ENCODE measurements around the gene OGDHL.
"Not testable (repeated sequence)": the region's sequence is repeated elsewhere in the genome, so short reads cannot be mapped to it uniquely, and the experiment has no call there.

The OGDHL gene

GRCh38 chr10:49775014-49775413 lies 12.9 kb upstream of the OGDHL start:
- H3K27ac ChIP-seq = no peak overlapping the region
- TF ChIP-seq CTCF (IDR thresholded peaks at IDR 0.05) = no peak
- no peak overlapping the region for H2AFZ ChIP-seq
- H3K4me1 ChIP-seq = no peaks in the 10 kb centered on the region
- no peaks in the 10 kb centered on the region for H3K79me2 ChIP-seq
- no peaks in the 10 kb centered on the region for H3K9me3 ChIP-seq (ENCODE audit: control insufficient read depth, low read length)
- H3K27me3 ChIP-seq (ENCODE audit: control insufficient read depth, insufficient read depth, low read length) = no peaks in the 10 kb centered on the region
- H3K9ac ChIP-seq = no peak overlapping the region
- no peaks in the 10 kb centered on the region for H3K36me3 ChIP-seq (ENCODE audit: control insufficient read depth, insufficient read depth, low read length)
- H3K4me2 ChIP-seq (ENCODE audit: low read length) = no peak overlapping the region
- H3K4me3 ChIP-seq (ENCODE audit: low read depth, low read length) = no peak overlapping the region

- H3K4me1 ChIP-seq; H3K9me3 ChIP-seq (ENCODE audit: control insufficient read depth, low read length); H3K4me2 ChIP-seq (ENCODE audit: low read length); H3K27me3 ChIP-seq (ENCODE audit: control insufficient read depth, insufficient read depth, low read length); H3K79me2 ChIP-seq; H3K27ac ChIP-seq; H3K4me3 ChIP-seq (ENCODE audit: low read depth, low read length); H2AFZ ChIP-seq; H3K9ac ChIP-seq; H3K36me3 ChIP-seq (ENCODE audit: control insufficient read depth, insufficient read depth, low read length): not testable (repeated sequence)
These were observed 10.8 kb upstream of the OGDHL start for GRCh38 chr10:49772944-49773343.

GRCh38 chr10:49771046-49771445 lies 8.9 kb upstream of the OGDHL start:
- H3K4me1 ChIP-seq; H3K9ac ChIP-seq; H3K4me3 ChIP-seq (ENCODE audit: low read depth, low read length); H3K27ac ChIP-seq; H3K27me3 ChIP-seq (ENCODE audit: control insufficient read depth, insufficient read depth, low read length); H3K36me3 ChIP-seq (ENCODE audit: control insufficient read depth, insufficient read depth, low read length); H3K4me2 ChIP-seq (ENCODE audit: low read length); H3K79me2 ChIP-seq; H3K9me3 ChIP-seq (ENCODE audit: control insufficient read depth, low read length): not testable (repeated sequence)
- peak overlapping the region; percentile 61 for H2AFZ ChIP-seq

GRCh38 chr10:49769692-49770091 lies 7.6 kb upstream of the OGDHL start:
- Histone ChIP-seq H3K79me2 (no peaks in the 10 kb centered on the region), H3K4me3 (ENCODE audit: low read depth, low read length) (no peak overlapping the region), H3K27me3 (ENCODE audit: control insufficient read depth, insufficient read depth, low read length) (no peaks in the 10 kb centered on the region)

GRCh38 chr10:49768731-49769130 lies 6.6 kb upstream of the OGDHL start:
- Histone ChIP-seq H3K36me3 (ENCODE audit: control insufficient read depth, insufficient read depth, low read length) (no peaks in the 10 kb centered on the region), H3K4me1 (no peaks in the 10 kb centered on the region), H3K27ac (no peak overlapping the region), H3K79me2 (no peaks in the 10 kb centered on the region), H2AFZ (peak overlapping the region; percentile 31), H3K9ac (no peak overlapping the region), H3K4me3 (ENCODE audit: low read depth, low read length) (no peak overlapping the region), H3K4me2 (ENCODE audit: low read length) (no peak overlapping the region), H3K9me3 (ENCODE audit: control insufficient read depth, low read length) (no peaks in the 10 kb centered on the region), H3K27me3 (ENCODE audit: control insufficient read depth, insufficient read depth, low read length) (no peaks in the 10 kb centered on the region)
- no peak for TF ChIP-seq CTCF (IDR thresholded peaks at IDR 0.05)

More at GRCh38 chr10:49769692-49770091, 7.6 kb upstream of the OGDHL start:
- no peak overlapping the region for H3K27ac ChIP-seq
- no peak overlapping the region for H2AFZ ChIP-seq
- TF ChIP-seq CTCF (IDR thresholded peaks at IDR 0.05) = no peak
- H3K9ac ChIP-seq = no peak overlapping the region
- H3K4me2 ChIP-seq (ENCODE audit: low read length) = no peak overlapping the region
- no peaks in the 10 kb centered on the region for H3K4me1 ChIP-seq
- no peaks in the 10 kb centered on the region for H3K36me3 ChIP-seq (ENCODE audit: control insufficient read depth, insufficient read depth, low read length)
- no peaks in the 10 kb centered on the region for H3K9me3 ChIP-seq (ENCODE audit: control insufficient read depth, low read length)

GRCh38 chr10:49768329-49768728 lies 6.2 kb upstream of the OGDHL start:
- TF ChIP-seq CTCF (IDR thresholded peaks at IDR 0.05) = no peak
- Histone ChIP-seq H3K79me2 (no peaks in the 10 kb centered on the region), H3K4me2 (ENCODE audit: low read length) (no peak overlapping the region), H3K4me1 (no peaks in the 10 kb centered on the region), H3K9me3 (ENCODE audit: control insufficient read depth, low read length) (no peaks in the 10 kb centered on the region), H3K36me3 (ENCODE audit: control insufficient read depth, insufficient read depth, low read length) (no peaks in the 10 kb centered on the region), H3K27me3 (ENCODE audit: control insufficient read depth, insufficient read depth, low read length) (no peaks in the 10 kb centered on the region), H3K27ac (no peak overlapping the region), H3K4me3 (ENCODE audit: low read depth, low read length) (no peak overlapping the region), H3K9ac (no peak overlapping the region), H2AFZ (peak overlapping the region; percentile 51)
